Measurements from ENCODE around the gene ZWILCH. TPM values are rescaled to one million over a fixed set of nuclear protein-coding genes. Genes with fewer than 3 reads are reported as not detected.

Gene ZWILCH
- total RNA-seq, 1 experiment from 2014 or later, result 50.2 TPM

DNA sequence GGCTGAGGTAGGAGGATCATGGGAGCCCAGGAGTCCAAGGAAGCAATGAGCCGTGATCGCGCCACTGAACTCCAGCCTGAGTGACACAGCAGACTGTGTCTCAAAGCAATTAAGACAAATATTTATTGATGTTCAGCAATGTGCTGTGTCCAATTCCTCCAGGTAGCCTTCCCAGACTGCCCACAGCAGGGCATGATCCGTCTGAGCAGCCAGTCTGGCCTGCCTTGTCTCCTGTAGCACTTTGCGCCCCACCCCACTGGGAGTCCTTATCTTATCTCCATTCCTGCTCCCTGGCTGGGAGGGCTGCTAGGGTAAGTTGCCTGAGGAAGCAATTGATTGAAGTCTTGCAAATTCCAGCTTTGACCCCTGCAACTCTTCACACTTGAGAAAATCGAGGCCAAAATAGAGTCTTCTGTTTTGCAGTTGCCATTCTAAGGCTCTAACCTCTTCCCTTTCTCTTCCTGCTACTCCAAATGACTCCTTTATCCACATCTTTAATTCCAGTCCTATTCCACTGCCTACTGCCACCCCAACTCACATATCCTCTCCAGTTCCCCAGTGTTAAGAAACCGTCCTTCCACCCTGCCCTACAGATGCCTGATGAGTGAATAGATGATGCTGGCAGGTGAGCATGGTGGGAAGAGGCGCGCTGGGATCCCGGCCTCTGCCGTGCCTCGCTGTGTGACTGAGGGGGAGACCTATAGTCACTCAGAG lies 87.5 kb downstream of the ZWILCH start:
- ChIA-PET CTCF (interaction anchor here (2.8 kb wide), 1 partner anchor 26 kb away, joined by 7 read pairs; no protein-coding TSS in a partner anchor), POLR2A (no interaction called here)
- TF ChIP-seq NR1H2 (CRISPR knock-in tag; IDR thresholded peaks at IDR 0.05), result no peak
- TF ChIP-seq EMX1 (CRISPR knock-in tag; IDR thresholded peaks at IDR 0.05), result no peak
- TF ChIP-seq TEAD1 (CRISPR knock-in tag; IDR thresholded peaks at IDR 0.05), result no peak
- TF ChIP-seq, protein P1, sequence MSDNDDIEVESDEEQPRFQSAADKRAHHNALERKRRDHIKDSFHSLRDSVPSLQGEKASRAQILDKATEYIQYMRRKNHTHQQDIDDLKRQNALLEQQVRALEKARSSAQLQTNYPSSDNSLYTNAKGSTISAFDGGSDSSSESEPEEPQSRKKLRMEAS (CRISPR knock-in tag; IDR thresholded peaks at IDR 0.05), result no peak
- TF ChIP-seq ZNF396 (CRISPR knock-in tag; IDR thresholded peaks at IDR 0.05; ENCODE audit: borderline replicate concordance), result no peak
- no peak for TF ChIP-seq RELA (CRISPR knock-in tag; IDR thresholded peaks at IDR 0.05; ENCODE audit: borderline replicate concordance)
- TF ChIP-seq SP1 (CRISPR knock-in tag; conservative IDR thresholded peaks at IDR 0.05), result no peak
- no peak for TF ChIP-seq JUN (CRISPR knock-in tag; IDR thresholded peaks at IDR 0.05)
- TF ChIP-seq ZSCAN18 (CRISPR knock-in tag; IDR thresholded peaks at IDR 0.05), result no peak
- TF ChIP-seq, protein P2, sequence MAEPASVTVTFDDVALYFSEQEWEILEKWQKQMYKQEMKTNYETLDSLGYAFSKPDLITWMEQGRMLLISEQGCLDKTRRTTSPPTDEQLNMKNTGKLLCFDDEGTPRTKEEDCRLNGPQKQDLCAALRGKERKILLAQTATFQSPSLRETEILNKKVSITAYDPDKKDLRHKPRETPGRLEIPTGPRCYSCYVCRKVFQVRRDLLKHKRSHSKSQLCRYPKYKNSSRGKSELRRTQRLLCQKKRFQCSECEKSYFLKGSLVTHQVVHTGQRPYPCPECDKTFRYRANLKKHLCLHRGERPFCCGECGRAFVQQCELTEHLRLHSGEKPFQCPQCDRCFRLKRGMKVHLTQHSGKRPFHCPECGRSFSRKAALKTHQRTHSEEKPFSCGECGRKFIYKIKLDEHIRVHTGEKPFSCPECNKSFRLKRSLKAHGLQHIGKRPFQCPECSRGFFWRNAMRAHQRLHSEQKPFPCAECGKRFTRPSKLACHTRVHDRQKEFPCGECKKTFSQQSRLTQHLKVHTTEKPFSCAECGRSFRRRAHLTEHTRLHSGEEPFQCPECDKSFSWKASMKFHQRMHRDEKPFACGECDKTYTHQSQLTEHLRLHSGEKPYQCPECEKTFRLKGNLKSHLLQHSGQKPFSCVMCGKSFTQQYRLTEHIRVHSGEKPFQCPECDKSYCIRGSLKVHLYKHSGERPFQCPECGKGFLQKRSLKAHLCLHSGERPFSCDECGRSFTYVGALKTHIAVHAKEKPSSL (CRISPR knock-in tag; conservative IDR thresholded peaks at IDR 0.05), result no peak
- no peak for TF ChIP-seq CREB1 (CRISPR knock-in tag; IDR thresholded peaks at IDR 0.05)
- no peak for TF ChIP-seq ZNF671 (CRISPR knock-in tag; IDR thresholded peaks at IDR 0.05)
- TF ChIP-seq, protein P3, sequence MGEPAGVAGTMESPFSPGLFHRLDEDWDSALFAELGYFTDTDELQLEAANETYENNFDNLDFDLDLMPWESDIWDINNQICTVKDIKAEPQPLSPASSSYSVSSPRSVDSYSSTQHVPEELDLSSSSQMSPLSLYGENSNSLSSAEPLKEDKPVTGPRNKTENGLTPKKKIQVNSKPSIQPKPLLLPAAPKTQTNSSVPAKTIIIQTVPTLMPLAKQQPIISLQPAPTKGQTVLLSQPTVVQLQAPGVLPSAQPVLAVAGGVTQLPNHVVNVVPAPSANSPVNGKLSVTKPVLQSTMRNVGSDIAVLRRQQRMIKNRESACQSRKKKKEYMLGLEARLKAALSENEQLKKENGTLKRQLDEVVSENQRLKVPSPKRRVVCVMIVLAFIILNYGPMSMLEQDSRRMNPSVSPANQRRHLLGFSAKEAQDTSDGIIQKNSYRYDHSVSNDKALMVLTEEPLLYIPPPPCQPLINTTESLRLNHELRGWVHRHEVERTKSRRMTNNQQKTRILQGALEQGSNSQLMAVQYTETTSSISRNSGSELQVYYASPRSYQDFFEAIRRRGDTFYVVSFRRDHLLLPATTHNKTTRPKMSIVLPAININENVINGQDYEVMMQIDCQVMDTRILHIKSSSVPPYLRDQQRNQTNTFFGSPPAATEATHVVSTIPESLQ (CRISPR knock-in tag; IDR thresholded peaks at IDR 0.05), result no peak
- TF ChIP-seq CTCF (IDR thresholded peaks at IDR 0.05), result no peak
- ATAC-seq (no peak), DNase-seq (ENCODE audit: low spot score) (no peak)
- peaks cover 11% of the 10 kb centered on the region for H3K4me1 Mint-ChIP-seq
- H3K27ac Mint-ChIP-seq, result no peak overlapping the region
- H3K36me3 Mint-ChIP-seq, result no peaks in the 10 kb centered on the region
- H3K4me3 Mint-ChIP-seq, result no peak overlapping the region
- no peaks in the 10 kb centered on the region for H3K27me3 Mint-ChIP-seq (ENCODE audit: low read depth)
- H3K9me3 Mint-ChIP-seq, result no peaks in the 10 kb centered on the region

- ATAC-seq (no peak), DNase-seq (ENCODE audit: low spot score) (no peak)
- H3K36me3 Mint-ChIP-seq, result no peaks in the 10 kb centered on the region
- POLR2A ChIA-PET, result no interaction called here
- CTCF ChIA-PET, result interaction anchor here (2.8 kb wide), 1 partner anchor 26 kb away, joined by 7 read pairs; no protein-coding TSS in a partner anchor
- H3K4me3 Mint-ChIP-seq, result no peak overlapping the region
- peaks cover 4% of the 10 kb centered on the region for H3K4me1 Mint-ChIP-seq
- H3K9me3 Mint-ChIP-seq, result no peaks in the 10 kb centered on the region
- no peak overlapping the region for H3K27ac Mint-ChIP-seq
- H3K27me3 Mint-ChIP-seq (ENCODE audit: low read depth), result no peaks in the 10 kb centered on the region
- TF ChIP-seq PREB (CRISPR knock-in tag; IDR thresholded peaks at IDR 0.05; ENCODE audit: borderline replicate concordance), result no peak
- TF ChIP-seq, protein P4, sequence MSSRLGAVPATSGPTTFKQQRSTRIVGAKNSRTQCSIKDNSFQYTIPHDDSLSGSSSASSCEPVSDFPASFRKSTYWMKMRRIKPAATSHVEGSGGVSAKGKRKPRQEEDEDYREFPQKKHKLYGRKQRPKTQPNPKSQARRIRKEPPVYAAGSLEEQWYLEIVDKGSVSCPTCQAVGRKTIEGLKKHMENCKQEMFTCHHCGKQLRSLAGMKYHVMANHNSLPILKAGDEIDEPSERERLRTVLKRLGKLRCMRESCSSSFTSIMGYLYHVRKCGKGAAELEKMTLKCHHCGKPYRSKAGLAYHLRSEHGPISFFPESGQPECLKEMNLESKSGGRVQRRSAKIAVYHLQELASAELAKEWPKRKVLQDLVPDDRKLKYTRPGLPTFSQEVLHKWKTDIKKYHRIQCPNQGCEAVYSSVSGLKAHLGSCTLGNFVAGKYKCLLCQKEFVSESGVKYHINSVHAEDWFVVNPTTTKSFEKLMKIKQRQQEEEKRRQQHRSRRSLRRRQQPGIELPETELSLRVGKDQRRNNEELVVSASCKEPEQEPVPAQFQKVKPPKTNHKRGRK (CRISPR knock-in tag; IDR thresholded peaks at IDR 0.05; ENCODE audit: borderline replicate concordance), result no peak
- no peak for TF ChIP-seq SOX15 (CRISPR knock-in tag; IDR thresholded peaks at IDR 0.05)
- TF ChIP-seq ATF2 (CRISPR knock-in tag; IDR thresholded peaks at IDR 0.05; ENCODE audit: borderline replicate concordance, low read depth), result no peak
- no peak for TF ChIP-seq NFYB (CRISPR knock-in tag; conservative IDR thresholded peaks at IDR 0.05; ENCODE audit: low read depth)
- TF ChIP-seq ZNF121 (CRISPR knock-in tag; IDR thresholded peaks at IDR 0.05), result no peak
- TF ChIP-seq, protein P5, sequence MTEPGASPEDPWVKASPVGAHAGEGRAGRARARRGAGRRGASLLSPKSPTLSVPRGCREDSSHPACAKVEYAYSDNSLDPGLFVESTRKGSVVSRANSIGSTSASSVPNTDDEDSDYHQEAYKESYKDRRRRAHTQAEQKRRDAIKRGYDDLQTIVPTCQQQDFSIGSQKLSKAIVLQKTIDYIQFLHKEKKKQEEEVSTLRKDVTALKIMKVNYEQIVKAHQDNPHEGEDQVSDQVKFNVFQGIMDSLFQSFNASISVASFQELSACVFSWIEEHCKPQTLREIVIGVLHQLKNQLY (CRISPR knock-in tag; IDR thresholded peaks at IDR 0.05), result no peak
- no peak for TF ChIP-seq ZNF416 (CRISPR knock-in tag; IDR thresholded peaks at IDR 0.05)
Measured at GRCh38 chr15:66593219-66593780, 88.2 kb downstream of the ZWILCH start.

All from WTC11 (cell line).